Activated T-cell treated with anti-CD3 and anti-CD28 coated beads for 24 hours (primary cell): ENCODE results near the gene SERPINB10.
A peak's percentile ranks its signal among the peaks of the same experiment; 100 is the strongest.

Experiments
- DNase-seq: peaks from one replicate; pipeline ENCODE4 v3.0.0-alpha.2; 2020; ENCODE audit warnings: low read depth

The SERPINB10 gene

GRCh38 chr18:63949068-63949737 lies 41.4 kb downstream of the SERPINB10 start, which contains the start of gene HMSD:
Gene HMSD (plus strand): TSS chr18:63949301. CDS start chr18:63953456, 4,155 bp downstream.
- peak; percentile 38 for DNase-seq

GRCh38 chr18:63951302-63951705 lies 43.5 kb downstream of the SERPINB10 start:
- no peak for DNase-seq

- no peak for DNase-seq
Observed at GRCh38 chr18:63953811-63954210, 46.1 kb downstream of the SERPINB10 start.

- no peak for DNase-seq
Observed at GRCh38 chr18:63956755-63957154, 49.0 kb downstream of the SERPINB10 start.

- DNase-seq, result no peak
Observed at GRCh38 chr18:63960891-63961290, 53.1 kb downstream of the SERPINB10 start.

- DNase-seq, result no peak
Observed at GRCh38 chr18:63961435-63961980, 53.8 kb downstream of the SERPINB10 start.

GRCh38 chr18:63962137-63962536 lies 54.4 kb downstream of the SERPINB10 start:
- DNase-seq, result no peak

- peak; percentile 27 for DNase-seq
Observed at GRCh38 chr18:63963615-63964256, 56.0 kb downstream of the SERPINB10 start.

- no peak for DNase-seq
Observed at GRCh38 chr18:63964908-63965307, 57.1 kb downstream of the SERPINB10 start.

- DNase-seq, result no peak
Observed at GRCh38 chr18:63965716-63966330, 58.1 kb downstream of the SERPINB10 start.

- DNase-seq, result peak; percentile 70
Observed at GRCh38 chr18:63969942-63970808, 62.4 kb downstream of the SERPINB10 start, which contains the start of gene SERPINB8. Gene SERPINB8 (plus strand): TSS chr18:63970081. CDS start chr18:63978309, 8,228 bp downstream.

- DNase-seq, result no peak
Observed at GRCh38 chr18:63970809-63971205, 63.0 kb downstream of the SERPINB10 start.

- DNase-seq, result no peak
Observed at GRCh38 chr18:63971320-63972001, 63.7 kb downstream of the SERPINB10 start.

GRCh38 chr18:63972002-63972376 lies 64.2 kb downstream of the SERPINB10 start:
- DNase-seq, result no peak

GRCh38 chr18:63974991-63975390 lies 67.2 kb downstream of the SERPINB10 start:
- no peak for DNase-seq

GRCh38 chr18:63975628-63976027 lies 67.9 kb downstream of the SERPINB10 start:
- DNase-seq, result no peak

GRCh38 chr18:63977040-63977439 lies 69.3 kb downstream of the SERPINB10 start:
- no peak for DNase-seq

- no peak for DNase-seq
Observed at GRCh38 chr18:63979409-63979920, 71.7 kb downstream of the SERPINB10 start.

- DNase-seq, result no peak
Observed at GRCh38 chr18:63980027-63980426, 72.3 kb downstream of the SERPINB10 start.

- DNase-seq, result no peak
Observed at GRCh38 chr18:63980896-63981460, 73.2 kb downstream of the SERPINB10 start.

GRCh38 chr18:63981719-63982118 lies 74.0 kb downstream of the SERPINB10 start:
- no peak for DNase-seq
